PC-9 (cell line): ENCODE measurements around the gene SUMO2.

Experiments
- CTCF ChIP-seq: fragments of 200-600 bp; sonication (generic); conservative IDR thresholded peaks from 2 replicates; pipeline ENCODE4 v1.6.1; 2017; ENCODE audit warnings: mixed run types, antibody characterized with exemption, mild to moderate bottlenecking, moderate library complexity
- EZH2 ChIP-seq: fragments of 200-600 bp; sonication (generic); IDR thresholded peaks from 2 replicates; pipeline ENCODE4 v1.8.0; 2017; ENCODE audit warnings: antibody characterized with exemption, low read depth

- TF ChIP-seq CTCF: no peak
- no peak for TF ChIP-seq EZH2
Measured at GRCh38 chr17:75205037-75205792, 22.5 kb upstream of the SUMO2 start, which contains the start of gene NUP85.
